MCF 10A (cell line): ENCODE data around the gene IQSEC1. TPM values are rescaled to one million over a fixed set of nuclear protein-coding genes. Genes with fewer than 3 reads are reported as not detected.

Experiments
- BruUV-seq: library from RNA; stranded (reverse); fragments of 400-500 nt; replicated peaks from 2 replicates; lab custom pipeline; 2021; lab: Mats Ljungman, UMichigan
- CTCF ChIA-PET: fragments of 300-600 bp; sonication (Branson Sonifier 250); formaldehyde crosslinking; extraction: SDS; loops from one replicate; lab custom pipeline; 2021; ENCODE audit warnings: antibody characterized with exemption, inconsistent platforms; lab: Yijun Ruan, JAX
- POLR2A ChIA-PET: fragments of 300-600, 350-650 bp; sonication (Branson Sonifier 250); formaldehyde crosslinking; extraction: SDS; loops from one replicate; lab custom pipeline; 2020; ENCODE audit warnings: antibody characterized with exemption, inconsistent platforms; lab: Yijun Ruan, JAX
- DNase-seq: peaks from one replicate; pipeline ENCODE4 v3.0.0-alpha.2; 2018; ENCODE audit not compliant: unreplicated experiment
- H3K27ac Mint-ChIP-seq: one replicate; pipeline ENCODE4 v1.8.0; 2022; ENCODE audit warnings: mild to moderate bottlenecking, low read depth, mixed read lengths; ENCODE audit not compliant: unreplicated experiment
- H3K27me3 Mint-ChIP-seq: one replicate; pipeline ENCODE4 v1.8.0; 2022; ENCODE audit warnings: mixed read lengths; ENCODE audit not compliant: insufficient read depth, unreplicated experiment
- H3K36me3 Mint-ChIP-seq: one replicate; pipeline ENCODE4 v1.8.0; 2022; ENCODE audit warnings: mild to moderate bottlenecking, moderate library complexity, mixed read lengths; ENCODE audit not compliant: insufficient read depth, unreplicated experiment
- H3K4me1 Mint-ChIP-seq: one replicate; pipeline ENCODE4 v1.8.0; 2022; ENCODE audit warnings: mixed read lengths; ENCODE audit not compliant: insufficient read depth, unreplicated experiment
- H3K4me3 Mint-ChIP-seq: one replicate; pipeline ENCODE4 v1.8.0; 2022; ENCODE audit warnings: mild to moderate bottlenecking, moderate library complexity, mixed read lengths; ENCODE audit not compliant: unreplicated experiment
- H3K9me3 Mint-ChIP-seq: one replicate; pipeline ENCODE4 v1.8.0; 2022; ENCODE audit warnings: mixed read lengths; ENCODE audit not compliant: unreplicated experiment
- CTCF ChIP-seq: fragments of 200-600 bp; IDR thresholded peaks from one replicate; pipeline ENCODE4 v1.8.0; 2022; ENCODE audit warnings: antibody characterized with exemption, mild to moderate bottlenecking; ENCODE audit not compliant: unreplicated experiment
- intact Hi-C: fragments of 100-400 bp; cut with micrococcal nuclease; formaldehyde crosslinking; loops from 2 replicates; pipeline ENCODE4 v1.14.1; 2022
- total RNA-seq: library from RNA; stranded (reverse); gene quantifications from 2 replicates; pipeline ENCODE4 v1.2.3, GENCODE V29; 2022

Gene IQSEC1
- total RNA-seq, 1 experiment from 2014 or later: 18.7 TPM

- no peaks in the 10 kb centered on the region for H3K9me3 Mint-ChIP-seq
- peaks cover 34% of the 10 kb centered on the region for H3K27me3 Mint-ChIP-seq
- no peaks in the 10 kb centered on the region for H3K36me3 Mint-ChIP-seq
- no peaks in the 10 kb centered on the region for H3K4me1 Mint-ChIP-seq
- intact Hi-C loops: no loop called here
- DNase-seq: no peak
- no peak for TF ChIP-seq CTCF
- ChIA-PET POLR2A (interaction anchor here (1.8 kb wide), 1 partner anchor 353 kb away, joined by 5 read pairs; no protein-coding TSS in a partner anchor), CTCF (interaction anchor here (0.7 kb wide), 1 partner anchor 529 kb away, joined by 3 read pairs; no protein-coding TSS in a partner anchor)
- H3K27ac Mint-ChIP-seq: no peak overlapping the region
- no TSS peak for BruUV-seq
- H3K4me3 Mint-ChIP-seq: no peak overlapping the region
Measured at GRCh38 chr3:13098192-13098988, 25.2 kb upstream of the IQSEC1 start.

- intact Hi-C loops: no loop called here
- no peaks in the 10 kb centered on the region for H3K36me3 Mint-ChIP-seq
- POLR2A ChIA-PET: no interaction called here
- TF ChIP-seq CTCF: no peak
- BruUV-seq: no TSS peak
- H3K4me1 Mint-ChIP-seq: peaks cover 7% of the 10 kb centered on the region
- peaks cover 23% of the 10 kb centered on the region for H3K27me3 Mint-ChIP-seq
- CTCF ChIA-PET: no interaction called here
- no peak for DNase-seq
- no peak overlapping the region for H3K4me3 Mint-ChIP-seq
- no peak overlapping the region for H3K27ac Mint-ChIP-seq
- no peaks in the 10 kb centered on the region for H3K9me3 Mint-ChIP-seq
Measured at GRCh38 chr3:13096356-13096755, 23.1 kb upstream of the IQSEC1 start.

GRCh38 chr3:13095408-13095937 lies 22.2 kb upstream of the IQSEC1 start:
- POLR2A ChIA-PET: no interaction called here
- Mint-ChIP-seq H3K4me3 (no peak overlapping the region), H3K27ac (no peak overlapping the region), H3K4me1 (peaks cover 7% of the 10 kb centered on the region), H3K36me3 (no peaks in the 10 kb centered on the region), H3K27me3 (peaks cover 15% of the 10 kb centered on the region), H3K9me3 (no peaks in the 10 kb centered on the region)
- DNase-seq: no peak
- CTCF ChIA-PET: interaction anchor here (0.6 kb wide), 1 partner anchor 741 kb away, joined by 3 read pairs; no protein-coding TSS in a partner anchor
- TF ChIP-seq CTCF: no peak
- intact Hi-C loops: no loop called here
- BruUV-seq: no TSS peak

- H3K4me3 Mint-ChIP-seq: no peak overlapping the region
Measured at GRCh38 chr3:13093687-13094086, 20.5 kb upstream of the IQSEC1 start.

More at GRCh38 chr3:13093687-13094086, 20.5 kb upstream of the IQSEC1 start:
- BruUV-seq: no TSS peak
- H3K4me1 Mint-ChIP-seq: peaks cover 7% of the 10 kb centered on the region
- no peaks in the 10 kb centered on the region for H3K36me3 Mint-ChIP-seq
- no peaks in the 10 kb centered on the region for H3K9me3 Mint-ChIP-seq
- H3K27me3 Mint-ChIP-seq: peaks cover 11% of the 10 kb centered on the region
- no peak overlapping the region for H3K27ac Mint-ChIP-seq
- ChIA-PET CTCF (interaction anchor here (2.4 to 5.5 kb wide), 6 partner anchors 9 to 557 kb away, joined by 16 to 110 read pairs (median 26); no protein-coding TSS in a partner anchor), POLR2A (no interaction called here)
- no peak for TF ChIP-seq CTCF
- intact Hi-C loops: loop anchor here (2.0 to 5.0 kb wide), 2 partner anchors 124 to 403 kb away; no protein-coding TSS in a partner anchor
- no peak for DNase-seq
